Astrocyte (in vitro differentiated cells and primary cell): ENCODE results near the gene PALB2. TPM values are rescaled to one million over a fixed set of nuclear protein-coding genes. Genes with fewer than 3 reads are reported as not detected.

Experiments
- DNase-seq: peaks from one replicate; pipeline ENCODE4 v3.0.0-alpha.2; 2010; ENCODE audit warnings: low read depth
- FAIRE-seq: peaks from 2 replicates; lab custom pipeline; 2011; peaks lifted over from hg19 to GRCh38; lab: Jason Lieb, UNC
- H2AFZ ChIP-seq: 2 replicates; pipeline ENCODE4 v1.6.0; 2012; ENCODE audit warnings: low read depth, low read length, inconsistent platforms
- H3K27ac ChIP-seq: 2 replicates; pipeline ENCODE4 v1.5.1; 2011; ENCODE audit warnings: low read depth, low read length, inconsistent platforms
- H3K27me3 ChIP-seq: 2 replicates; pipeline ENCODE4 v1.6.0; 2011; ENCODE audit warnings: low read length, inconsistent platforms; ENCODE audit not compliant: insufficient read depth
- H3K36me3 ChIP-seq: 2 replicates; pipeline ENCODE4 v1.5.1; 2011; ENCODE audit warnings: low read length, inconsistent platforms; ENCODE audit not compliant: insufficient read depth
- H3K4me1 ChIP-seq: 2 replicates; pipeline ENCODE4 v1.5.1; 2011; ENCODE audit warnings: low read length, inconsistent platforms; ENCODE audit not compliant: insufficient read depth
- H3K4me2 ChIP-seq: 2 replicates; pipeline ENCODE4 v1.6.0; 2012; ENCODE audit warnings: low read length, inconsistent platforms
- H3K4me3 ChIP-seq: 2 replicates; pipeline ENCODE4 v1.5.1; 2011; ENCODE audit warnings: low read depth, mild to moderate bottlenecking, low read length, inconsistent platforms; ENCODE audit not compliant: insufficient read depth
- H3K79me2 ChIP-seq: 2 replicates; pipeline ENCODE4 v1.6.0; 2012; ENCODE audit warnings: mild to moderate bottlenecking, low read length, inconsistent platforms; ENCODE audit not compliant: insufficient read depth
- H3K9ac ChIP-seq: 2 replicates; pipeline ENCODE4 v1.6.0; 2012; ENCODE audit warnings: mild to moderate bottlenecking, low read length, inconsistent platforms
- H3K9me3 ChIP-seq: 2 replicates; pipeline ENCODE4 v1.5.1; 2012; ENCODE audit warnings: low read depth, mild to moderate bottlenecking, low read length, inconsistent platforms; ENCODE audit not compliant: insufficient read depth
- H4K20me1 ChIP-seq: 2 replicates; pipeline ENCODE4 v1.6.0; 2012; ENCODE audit warnings: low read length, inconsistent platforms; ENCODE audit not compliant: insufficient read depth
- H3K27ac Mint-ChIP-seq: one replicate; pipeline ENCODE4 v1.8.0; 2021; ENCODE audit warnings: mild to moderate bottlenecking, mixed read lengths; ENCODE audit not compliant: unreplicated experiment
- H3K27me3 Mint-ChIP-seq: one replicate; pipeline ENCODE4 v1.8.0; 2021; ENCODE audit warnings: low read depth, mixed read lengths; ENCODE audit not compliant: unreplicated experiment
- H3K36me3 Mint-ChIP-seq: one replicate; pipeline ENCODE4 v1.8.0; 2021; ENCODE audit warnings: low read depth, mixed read lengths; ENCODE audit not compliant: unreplicated experiment
- H3K4me1 Mint-ChIP-seq: one replicate; pipeline ENCODE4 v1.8.0; 2021; ENCODE audit warnings: low read depth, mixed read lengths; ENCODE audit not compliant: unreplicated experiment
- H3K4me3 Mint-ChIP-seq: one replicate; pipeline ENCODE4 v1.8.0; 2021; ENCODE audit warnings: mild to moderate bottlenecking, moderate library complexity, mixed read lengths; ENCODE audit not compliant: unreplicated experiment
- H3K9me3 Mint-ChIP-seq: one replicate; pipeline ENCODE4 v1.8.0; 2021; ENCODE audit warnings: mild to moderate bottlenecking, mixed read lengths; ENCODE audit not compliant: unreplicated experiment
- CTCF ChIP-seq: IDR thresholded peaks from 2 replicates; pipeline ENCODE4 v1.5.1; 2011; ENCODE audit warnings: low read depth, mild to moderate bottlenecking, inconsistent platforms, low read length, moderate library complexity; ENCODE audit not compliant: insufficient read depth
- EZH2 ChIP-seq: IDR thresholded peaks from 2 replicates; pipeline ENCODE4 v1.6.1; 2012; ENCODE audit warnings: mild to moderate bottlenecking, low read length, inconsistent platforms; ENCODE audit not compliant: insufficient read depth
- total RNA-seq: library from RNA; stranded (reverse); gene quantifications from 2 replicates; pipeline ENCODE4 v1.2.1, GENCODE V29; 2021

The PALB2 gene
- total RNA-seq, 1 donor from 2014 or later = 12.8 TPM

GRCh38 chr16:23668225-23668624 is 27.1 kb upstream of the PALB2 start:
- DNase-seq (no peak), FAIRE-seq (no peak)
- H3K4me1 ChIP-seq = peaks cover 19% of the 10 kb centered on the region
- peaks cover 52% of the 10 kb centered on the region for H3K36me3 ChIP-seq
- H3K9me3 ChIP-seq = no peaks in the 10 kb centered on the region
- peaks cover 21% of the 10 kb centered on the region for H3K36me3 Mint-ChIP-seq
- H3K4me2 ChIP-seq = no peak overlapping the region
- no peaks in the 10 kb centered on the region for H3K9me3 Mint-ChIP-seq
- no peak overlapping the region for H3K9ac ChIP-seq
- no peak overlapping the region for H3K27ac Mint-ChIP-seq
- no peak overlapping the region for H2AFZ ChIP-seq
- no peak overlapping the region for H3K4me3 ChIP-seq
- H3K27me3 ChIP-seq = no peaks in the 10 kb centered on the region
- TF ChIP-seq CTCF (no peak), EZH2 (no peak)
- H3K4me1 Mint-ChIP-seq = peaks cover 13% of the 10 kb centered on the region
- H3K4me3 Mint-ChIP-seq = no peak overlapping the region
- peaks cover 41% of the 10 kb centered on the region for H4K20me1 ChIP-seq
- H3K27me3 Mint-ChIP-seq = no peaks in the 10 kb centered on the region
- H3K79me2 ChIP-seq = peaks cover 16% of the 10 kb centered on the region
- no peak overlapping the region for H3K27ac ChIP-seq

GRCh38 chr16:23667355-23667659 is 26.2 kb upstream of the PALB2 start:
- H3K27ac ChIP-seq = no peak overlapping the region
- no peak for FAIRE-seq

More at GRCh38 chr16:23667355-23667659, 26.2 kb upstream of the PALB2 start:
- no peak overlapping the region for H3K27ac Mint-ChIP-seq
- no peak overlapping the region for H3K4me3 Mint-ChIP-seq
- peaks cover 21% of the 10 kb centered on the region for H3K36me3 Mint-ChIP-seq
- Histone ChIP-seq H3K27me3 (no peaks in the 10 kb centered on the region), H3K79me2 (peaks cover 13% of the 10 kb centered on the region), H3K9ac (no peak overlapping the region), H3K4me2 (no peak overlapping the region), H3K4me1 (peaks cover 19% of the 10 kb centered on the region), H3K36me3 (peaks cover 59% of the 10 kb centered on the region), H4K20me1 (peaks cover 43% of the 10 kb centered on the region), H3K4me3 (no peak overlapping the region), H2AFZ (no peak overlapping the region), H3K9me3 (no peaks in the 10 kb centered on the region)
- no peak for DNase-seq
- no peaks in the 10 kb centered on the region for H3K27me3 Mint-ChIP-seq
- TF ChIP-seq EZH2 (no peak), CTCF (no peak)
- peaks cover 13% of the 10 kb centered on the region for H3K4me1 Mint-ChIP-seq
- no peaks in the 10 kb centered on the region for H3K9me3 Mint-ChIP-seq
